Measurements from ENCODE around the gene PLEKHG4. TPM values are rescaled to one million over a fixed set of nuclear protein-coding genes. Genes with fewer than 3 reads are reported as not detected.

Gene PLEKHG4
- total RNA-seq (2022; extraction: Qiagen RNA extraction), result 12.1 to 14.0 TPM (median 13.6 TPM) in 5 replicates

GRCh38 chr16:67279296-67280089, at the start of gene PLEKHG4:
Gene PLEKHG4, plus strand, starts transcription at chr16:67279532. Its CDS starts 513 bp downstream, at chr16:67280045.

GRCh38 chr16:67247192-67248072, 31.9 kb upstream of the PLEKHG4 start, which contains the start of gene FHOD1:
Gene FHOD1, minus strand, starts transcription at chr16:67247481. Its CDS starts 71 bp downstream, at chr16:67247410.

GRCh38 chr16:67248401-67249177, 30.7 kb upstream of the PLEKHG4 start, which contains the start of gene SLC9A5:
Gene SLC9A5, plus strand, starts transcription at chr16:67248979. Its CDS starts 36 bp downstream, at chr16:67249015.

GRCh38 chr16:67326472-67327309, 47.4 kb downstream of the PLEKHG4 start, which contains the start of the genes KCTD19 and LRRC36:
Gene KCTD19, minus strand, starts transcription at chr16:67326741. Its CDS starts 34 bp downstream, at chr16:67326707.
Gene LRRC36, plus strand, starts transcription at chr16:67326815. Its CDS starts 48 bp downstream, at chr16:67326863.

Other genes starting within 250 kb of the PLEKHG4 start
- gene PHAF1, start 169.6 kb upstream of the PLEKHG4 start, total RNA-seq (2022; extraction: Qiagen RNA extraction), result 23.9 to 26.8 TPM (median 25.0 TPM) in 5 replicates
- 7.2 to 10.2 TPM (median 9.8 TPM) in 5 replicates for gene B3GNT9, start 128.5 kb upstream of the PLEKHG4 start, total RNA-seq (2022; extraction: Qiagen RNA extraction)
- 15.1 to 22.4 TPM (median 21.6 TPM) in 5 replicates for gene TRADD, start 119.6 kb upstream of the PLEKHG4 start, total RNA-seq (2022; extraction: Qiagen RNA extraction)
- gene FBXL8, start 119.6 kb upstream of the PLEKHG4 start, total RNA-seq (2022; extraction: Qiagen RNA extraction), result 7.6 to 9.9 TPM (median 8.5 TPM) in 5 replicates
- 8.5 to 17.5 TPM (median 14.0 TPM) in 5 replicates for gene HSF4, start 114.8 kb upstream of the PLEKHG4 start, total RNA-seq (2022; extraction: Qiagen RNA extraction)
- 87.9 to 116 TPM (median 113 TPM) in 5 replicates for gene NOL3, start 109.0 kb upstream of the PLEKHG4 start, total RNA-seq (2022; extraction: Qiagen RNA extraction)
- gene MATCAP1, start 95.6 kb upstream of the PLEKHG4 start, total RNA-seq (2022; extraction: Qiagen RNA extraction), result 5.2 to 9.2 TPM (median 6.3 TPM) in 5 replicates
- 0.03 to 0.20 TPM (median 0.16 TPM) in 4 of 5 replicates, not detected in the other for gene EXOC3L1, start 89.4 kb upstream of the PLEKHG4 start, total RNA-seq (2022; extraction: Qiagen RNA extraction)
- 85.7 to 108 TPM (median 104 TPM) in 5 replicates for gene E2F4, start 87.4 kb upstream of the PLEKHG4 start, total RNA-seq (2022; extraction: Qiagen RNA extraction)
- gene ELMO3, start 80.4 kb upstream of the PLEKHG4 start, total RNA-seq (2022; extraction: Qiagen RNA extraction), result 0.80 to 1.7 TPM (median 1.5 TPM) in 5 replicates
- 86.6 to 99.5 TPM (median 95.4 TPM) in 5 replicates for gene TMEM208, start 52.4 kb upstream of the PLEKHG4 start, total RNA-seq (2022; extraction: Qiagen RNA extraction)
- 35.1 to 58.4 TPM (median 51.7 TPM) in 5 replicates for gene FHOD1, start 32.1 kb upstream of the PLEKHG4 start, total RNA-seq (2022; extraction: Qiagen RNA extraction)
- 1.0 to 1.8 TPM (median 1.4 TPM) in 5 replicates for gene SLC9A5, start 30.6 kb upstream of the PLEKHG4 start, total RNA-seq (2022; extraction: Qiagen RNA extraction)
- 0.09 to 0.34 TPM (median 0.19 TPM) in 5 replicates for gene KCTD19, start 47.2 kb downstream of the PLEKHG4 start, total RNA-seq (2022; extraction: Qiagen RNA extraction)
- gene LRRC36, start 47.3 kb downstream of the PLEKHG4 start, total RNA-seq (2022; extraction: Qiagen RNA extraction), result 0.06 to 0.08 TPM (median 0.07 TPM) in 4 of 5 replicates, not detected in the other
- gene TPPP3, start 114.0 kb downstream of the PLEKHG4 start, total RNA-seq (2022; extraction: Qiagen RNA extraction), result 8.4 to 16.1 TPM (median 13.5 TPM) in 5 replicates
- gene ZDHHC1, start 136.9 kb downstream of the PLEKHG4 start, total RNA-seq (2022; extraction: Qiagen RNA extraction), result 4.2 to 7.1 TPM (median 6.6 TPM) in 5 replicates
- gene HSD11B2, start 151.6 kb downstream of the PLEKHG4 start, total RNA-seq (2022; extraction: Qiagen RNA extraction), result 2.1 to 2.7 TPM (median 2.1 TPM) in 5 replicates
- gene ATP6V0D1, start 201.6 kb downstream of the PLEKHG4 start, total RNA-seq (2022; extraction: Qiagen RNA extraction), result 106 to 121 TPM (median 117 TPM) in 5 replicates
- 0.17 TPM in 1 of 5 replicates, not detected in the others for gene AGRP, start 204.0 kb downstream of the PLEKHG4 start, total RNA-seq (2022; extraction: Qiagen RNA extraction)
- 38.1 to 46.7 TPM (median 43.1 TPM) in 5 replicates for gene RIPOR1, start 249.3 kb downstream of the PLEKHG4 start, total RNA-seq (2022; extraction: Qiagen RNA extraction)

All from A549 treated with AZD2906 at 1 μM for 4 hours (cell line).